RWPE1 (cell line): Measurements from ENCODE around the gene CUL5.

Experiments used
- CTCF ChIA-PET: fragments of 350-600 bp; sonication (Branson Sonifier 250); formaldehyde crosslinking; extraction: SDS; loops from one replicate; lab custom pipeline; 2021; lab: Yijun Ruan, JAX
- POLR2A ChIA-PET: fragments of 400-600 bp; formaldehyde crosslinking; extraction: SDS; loops from one replicate; lab custom pipeline; 2020; ENCODE audit warnings: antibody characterized with exemption; ENCODE audit not compliant: low non-redundant PET; lab: Yijun Ruan, JAX
- DNase-seq: peaks from one replicate; pipeline ENCODE4 v3.0.0; 2012; ENCODE audit warnings: low spot score
- H3K27ac ChIP-seq: fragments of 450-650 bp; 2 replicates; pipeline ENCODE4 v1.5.1; 2017
- CTCF ChIP-seq: fragments of 450-650 bp; conservative IDR thresholded peaks from 2 replicates; pipeline ENCODE4 v1.5.1; 2017; ENCODE audit warnings: low read depth, mild to moderate bottlenecking

Gene CUL5

GRCh38 chr11:108034034-108034433, 25.3 kb downstream of the CUL5 start:
- DNase-seq: no peak
- no peak overlapping the region for H3K27ac ChIP-seq
- ChIA-PET CTCF (interaction anchor here (1.0 kb wide), 1 partner anchor 25 kb away, joined by 3 read pairs; the partner anchor contains the start of gene CUL5), POLR2A (no interaction called here)
- TF ChIP-seq CTCF: no peak

GRCh38 chr11:108034952-108035351, 26.3 kb downstream of the CUL5 start:
- CTCF ChIA-PET: interaction anchor here (1.0 kb wide), 1 partner anchor 26 kb away, joined by 3 read pairs; the partner anchor contains the start of gene CUL5
- no peak for TF ChIP-seq CTCF
- no peak overlapping the region for H3K27ac ChIP-seq
- no peak for DNase-seq
- POLR2A ChIA-PET: no interaction called here

- ChIA-PET POLR2A (no interaction called here), CTCF (interaction anchor here (0.6 kb wide), 2 partner anchors 31 to 1944 kb away, joined by 3 read pairs; no protein-coding TSS in a partner anchor)
- TF ChIP-seq CTCF: no peak
- H3K27ac ChIP-seq: no peak overlapping the region
- DNase-seq: no peak
These were observed 27.0 kb downstream of the CUL5 start for GRCh38 chr11:108035690-108036089.

- DNase-seq: no peak
- no peak for TF ChIP-seq CTCF
- ChIA-PET POLR2A (no interaction called here), CTCF (interaction anchor here (0.7 kb wide), 1 partner anchor 1657 kb away, joined by 3 read pairs; no protein-coding TSS in a partner anchor)
- no peak overlapping the region for H3K27ac ChIP-seq
These were observed 28.5 kb downstream of the CUL5 start for GRCh38 chr11:108037211-108037610.

- POLR2A ChIA-PET: no interaction called here
These were observed 28.9 kb downstream of the CUL5 start for GRCh38 chr11:108037636-108038035.

GRCh38 chr11:108048269-108048668, 39.6 kb downstream of the CUL5 start:
- H3K27ac ChIP-seq: no peak overlapping the region
- POLR2A ChIA-PET: no interaction called here
- TF ChIP-seq CTCF: no peak
- no peak for DNase-seq
- CTCF ChIA-PET: interaction anchor here (0.7 kb wide), 1 partner anchor 40 kb away, joined by 3 read pairs; no protein-coding TSS in a partner anchor

More at GRCh38 chr11:108037636-108038035, 28.9 kb downstream of the CUL5 start:
- TF ChIP-seq CTCF: no peak
- DNase-seq: no peak
- H3K27ac ChIP-seq: no peak overlapping the region
- CTCF ChIA-PET: interaction anchor here (0.7 kb wide), 1 partner anchor 1657 kb away, joined by 3 read pairs; no protein-coding TSS in a partner anchor
